ENCODE data around the gene ZBTB46. TPM values are rescaled to one million over a fixed set of nuclear protein-coding genes. Genes with fewer than 3 reads are reported as not detected.

Gene ZBTB46
- total RNA-seq, 2 experiments from 2014 or later: 0.67 to 1.3 TPM

DNA sequence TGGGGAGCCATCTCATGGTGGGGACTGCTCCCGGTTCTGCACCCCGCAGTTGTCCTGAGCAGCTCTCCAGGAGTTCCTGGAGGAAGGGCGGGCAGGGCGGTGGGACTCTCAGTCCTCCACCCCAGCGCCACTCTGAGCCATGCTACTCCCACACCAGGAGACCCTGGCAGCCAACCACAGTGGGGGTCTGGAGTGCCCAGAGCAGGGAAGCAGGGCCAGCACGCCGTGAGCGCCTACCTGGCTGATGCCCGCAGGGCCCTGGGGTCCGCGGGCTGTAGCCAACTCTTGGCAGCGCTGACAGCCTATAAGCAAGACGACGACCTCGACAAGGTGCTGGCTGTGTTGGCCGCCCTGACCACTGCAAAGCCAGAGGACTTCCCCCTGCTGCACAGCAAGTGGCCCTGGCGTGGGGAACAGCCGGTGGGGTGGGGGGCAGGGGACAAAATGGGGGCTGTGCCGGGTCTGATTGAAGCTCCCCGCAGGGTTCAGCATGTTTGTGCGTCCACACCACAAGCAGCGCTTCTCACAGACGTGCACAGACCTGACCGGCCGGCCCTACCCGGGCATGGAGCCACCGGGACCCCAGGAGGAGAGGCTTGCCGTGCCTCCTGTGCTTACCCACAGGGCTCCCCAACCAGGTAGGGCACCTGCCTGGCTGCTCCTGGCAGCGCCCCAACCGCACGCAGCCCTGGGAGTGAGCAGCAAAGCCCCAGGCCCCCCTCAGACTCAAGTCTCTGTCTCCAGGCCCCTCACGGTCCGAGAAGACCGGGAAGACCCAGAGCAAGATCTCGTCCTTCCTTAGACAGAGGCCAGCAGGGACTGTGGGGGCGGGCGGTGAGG is 136.3 kb downstream of the ZBTB46 start:
- H3K9me3 ChIP-seq (ENCODE audit: low read length): no peaks in the 10 kb centered on the region
- no peaks in the 10 kb centered on the region for H4K20me1 ChIP-seq (ENCODE audit: insufficient read depth, low read length)
- H3K9me2 ChIP-seq (ENCODE audit: insufficient read depth, low read length): no peaks in the 10 kb centered on the region
- ChIA-PET CTCF (ENCODE audit: unreplicated experiment) (interaction anchor here (0.5 kb wide), 1 partner anchor 31 kb away, joined by 4 read pairs; no protein-coding TSS in a partner anchor), POLR2A (interaction anchor here (1.0 kb wide), 1 partner anchor 169 kb away, joined by 4 read pairs; no protein-coding TSS in a partner anchor)
- H3K4me2 ChIP-seq (ENCODE audit: low read length): no peak overlapping the region
- peaks cover 29% of the 10 kb centered on the region for H3K36me3 ChIP-seq (ENCODE audit: insufficient read depth, low read length)
- H2AFZ ChIP-seq (ENCODE audit: low read length): no peak overlapping the region
- no TSS peak for BruUV-seq (replicated peaks)
- TF ChIP-seq EZH2phosphoT487 (IDR thresholded peaks at IDR 0.05; ENCODE audit: borderline replicate concordance, low read depth, low read length): no peak
- TF ChIP-seq, protein P1, sequence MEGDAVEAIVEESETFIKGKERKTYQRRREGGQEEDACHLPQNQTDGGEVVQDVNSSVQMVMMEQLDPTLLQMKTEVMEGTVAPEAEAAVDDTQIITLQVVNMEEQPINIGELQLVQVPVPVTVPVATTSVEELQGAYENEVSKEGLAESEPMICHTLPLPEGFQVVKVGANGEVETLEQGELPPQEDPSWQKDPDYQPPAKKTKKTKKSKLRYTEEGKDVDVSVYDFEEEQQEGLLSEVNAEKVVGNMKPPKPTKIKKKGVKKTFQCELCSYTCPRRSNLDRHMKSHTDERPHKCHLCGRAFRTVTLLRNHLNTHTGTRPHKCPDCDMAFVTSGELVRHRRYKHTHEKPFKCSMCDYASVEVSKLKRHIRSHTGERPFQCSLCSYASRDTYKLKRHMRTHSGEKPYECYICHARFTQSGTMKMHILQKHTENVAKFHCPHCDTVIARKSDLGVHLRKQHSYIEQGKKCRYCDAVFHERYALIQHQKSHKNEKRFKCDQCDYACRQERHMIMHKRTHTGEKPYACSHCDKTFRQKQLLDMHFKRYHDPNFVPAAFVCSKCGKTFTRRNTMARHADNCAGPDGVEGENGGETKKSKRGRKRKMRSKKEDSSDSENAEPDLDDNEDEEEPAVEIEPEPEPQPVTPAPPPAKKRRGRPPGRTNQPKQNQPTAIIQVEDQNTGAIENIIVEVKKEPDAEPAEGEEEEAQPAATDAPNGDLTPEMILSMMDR (conservative IDR thresholded peaks at IDR 0.05; ENCODE audit: low read length): no peak
- no peak for DNase-seq (ENCODE audit: low spot score)
- intact Hi-C loops (cut with micrococcal nuclease; ENCODE audit: unreplicated experiment): no loop called here
- no peak overlapping the region for H3K27ac ChIP-seq (ENCODE audit: low read depth, low read length, poor library complexity, severe bottlenecking)
- no peaks in the 10 kb centered on the region for H3K79me2 ChIP-seq (ENCODE audit: insufficient read depth, low read depth, low read length)
- H3K4me1 ChIP-seq (ENCODE audit: insufficient read depth, low read length, poor library complexity, severe bottlenecking): peaks cover 9% of the 10 kb centered on the region
- H3K4me3 ChIP-seq (ENCODE audit: low read depth, low read length, poor library complexity, severe bottlenecking): no peak overlapping the region

DNA sequence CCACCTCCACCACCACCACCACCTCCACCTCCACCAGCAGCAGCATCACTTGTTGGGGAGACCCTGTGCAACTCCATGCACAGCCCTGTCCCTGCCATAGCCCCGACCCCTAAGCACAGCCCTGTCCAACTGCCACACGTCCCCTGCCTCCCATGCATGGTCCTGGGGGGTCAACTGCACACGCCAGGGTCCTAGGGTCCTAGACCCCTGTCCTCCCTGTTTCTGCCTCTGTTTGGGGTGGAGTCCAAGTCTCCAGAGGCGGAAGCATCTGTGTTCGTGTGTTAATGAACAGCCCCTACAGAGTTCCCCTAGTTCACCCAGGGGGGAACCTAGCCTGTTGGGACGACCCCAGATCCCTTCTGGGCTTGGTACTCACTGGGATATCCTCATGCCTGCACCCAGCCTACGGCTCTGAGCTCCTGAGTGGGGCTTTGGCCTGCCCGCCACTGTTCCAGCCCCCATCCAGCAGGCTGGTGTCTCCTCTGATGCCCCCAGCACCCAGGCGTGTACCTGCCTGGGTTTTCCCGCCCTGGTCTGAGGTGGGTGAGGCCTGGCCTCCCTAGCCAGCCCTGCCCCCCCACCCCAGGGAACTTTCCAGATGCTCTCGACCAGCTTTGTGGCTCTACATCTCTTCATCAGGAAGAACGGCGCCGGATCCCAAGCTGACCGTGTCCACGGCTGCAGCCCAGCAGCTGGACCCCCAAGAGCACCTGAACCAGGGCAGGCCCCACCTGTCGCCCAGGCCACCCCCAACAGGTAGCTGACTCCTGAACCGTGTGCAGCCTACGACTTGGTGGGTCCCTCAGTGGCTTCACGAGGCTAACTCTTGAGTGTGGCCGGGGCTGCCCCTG is 137.1 kb downstream of the ZBTB46 start:
- H2AFZ ChIP-seq (ENCODE audit: low read length): no peak overlapping the region
- DNase-seq (ENCODE audit: low spot score): no peak
- peaks cover 1% of the 10 kb centered on the region for H3K4me1 ChIP-seq (ENCODE audit: insufficient read depth, low read length, poor library complexity, severe bottlenecking)
- H3K4me2 ChIP-seq (ENCODE audit: low read length): no peak overlapping the region
- POLR2A ChIA-PET: interaction anchor here (1.0 kb wide), 1 partner anchor 170 kb away, joined by 4 read pairs; no protein-coding TSS in a partner anchor
- no peaks in the 10 kb centered on the region for H3K9me3 ChIP-seq (ENCODE audit: low read length)
- no peaks in the 10 kb centered on the region for H4K20me1 ChIP-seq (ENCODE audit: insufficient read depth, low read length)
- H3K79me2 ChIP-seq (ENCODE audit: insufficient read depth, low read depth, low read length): no peaks in the 10 kb centered on the region
- H3K4me3 ChIP-seq (ENCODE audit: low read depth, low read length, poor library complexity, severe bottlenecking): no peak overlapping the region
- H3K27ac ChIP-seq (ENCODE audit: low read depth, low read length, poor library complexity, severe bottlenecking): no peak overlapping the region
- H3K9me2 ChIP-seq (ENCODE audit: insufficient read depth, low read length): no peaks in the 10 kb centered on the region
- CTCF ChIA-PET (ENCODE audit: unreplicated experiment): interaction anchor here (0.5 kb wide), 1 partner anchor 32 kb away, joined by 4 read pairs; no protein-coding TSS in a partner anchor
- peaks cover 26% of the 10 kb centered on the region for H3K36me3 ChIP-seq (ENCODE audit: insufficient read depth, low read length)
- BruUV-seq (replicated peaks): no TSS peak
- intact Hi-C loops (cut with micrococcal nuclease; ENCODE audit: unreplicated experiment): no loop called here
- TF ChIP-seq, protein P1 (conservative IDR thresholded peaks at IDR 0.05; ENCODE audit: low read length): no peak
- TF ChIP-seq EZH2phosphoT487 (IDR thresholded peaks at IDR 0.05; ENCODE audit: borderline replicate concordance, low read depth, low read length): no peak

Small RNA genes lying within 50 kb of the gene (small RNA-seq; reads per million reads assigned to genes)
- gene LIME1: not detected
- not detected for gene TNFRSF6B

Other genes with a start within 250 kb of the ZBTB46 start
- gene GMEB2, start 204.2 kb downstream of the ZBTB46 start, total RNA-seq (2014; rRNA removed; shearing (Covaris generic)): 14.3 and 15.6 TPM in 2 replicates
- gene GMEB2, start 204.2 kb downstream of the ZBTB46 start, total RNA-seq (2022): 15.0 and 15.6 TPM in 2 replicates
- gene STMN3, start 177.8 kb downstream of the ZBTB46 start, total RNA-seq (2014; rRNA removed; shearing (Covaris generic)): 4.0 and 6.7 TPM in 2 replicates
- gene STMN3, start 177.8 kb downstream of the ZBTB46 start, total RNA-seq (2022): 6.7 and 7.5 TPM in 2 replicates
- gene RTEL1, start 173.0 kb downstream of the ZBTB46 start, total RNA-seq (2014; rRNA removed; shearing (Covaris generic)): 20.0 and 22.5 TPM in 2 replicates
- gene RTEL1, start 173.0 kb downstream of the ZBTB46 start, total RNA-seq (2022): 47.2 and 55.0 TPM in 2 replicates
- 1.4 and 6.6 TPM in 2 replicates for gene TNFRSF6B, start 134.6 kb downstream of the ZBTB46 start, total RNA-seq (2014; rRNA removed; shearing (Covaris generic))
- 1.0 TPM in 1 of 2 replicates, not detected in the other for gene TNFRSF6B, start 134.6 kb downstream of the ZBTB46 start, total RNA-seq (2022)
- gene ARFRP1, start 123.3 kb downstream of the ZBTB46 start, total RNA-seq (2014; rRNA removed; shearing (Covaris generic)): 47.9 and 53.3 TPM in 2 replicates
- 82.1 and 85.6 TPM in 2 replicates for gene ARFRP1, start 123.3 kb downstream of the ZBTB46 start, total RNA-seq (2022)
- 43.1 and 43.9 TPM in 2 replicates for gene ZGPAT, start 123.2 kb downstream of the ZBTB46 start, total RNA-seq (2014; rRNA removed; shearing (Covaris generic))
- gene ZGPAT, start 123.2 kb downstream of the ZBTB46 start, total RNA-seq (2022): 50.8 and 55.4 TPM in 2 replicates
- 66.3 and 76.4 TPM in 2 replicates for gene LIME1, start 94.6 kb downstream of the ZBTB46 start, total RNA-seq (2014; rRNA removed; shearing (Covaris generic))
- gene LIME1, start 94.6 kb downstream of the ZBTB46 start, total RNA-seq (2022): 67.9 and 75.6 TPM in 2 replicates
- 69.8 and 77.9 TPM in 2 replicates for gene SLC2A4RG, start 91.5 kb downstream of the ZBTB46 start, total RNA-seq (2014; rRNA removed; shearing (Covaris generic))
- gene SLC2A4RG, start 91.5 kb downstream of the ZBTB46 start, total RNA-seq (2022): 110 and 113 TPM in 2 replicates
- gene ABHD16B, start 30.2 kb upstream of the ZBTB46 start, total RNA-seq (2014; rRNA removed; shearing (Covaris generic)): not detected in 2 replicates
- gene ABHD16B, start 30.2 kb upstream of the ZBTB46 start, total RNA-seq (2022): 0.29 TPM in 1 of 2 replicates, not detected in the other
- gene TPD52L2, start 34.0 kb upstream of the ZBTB46 start, total RNA-seq (2014; rRNA removed; shearing (Covaris generic)): 27.2 and 28.6 TPM in 2 replicates
- 47.0 and 51.0 TPM in 2 replicates for gene TPD52L2, start 34.0 kb upstream of the ZBTB46 start, total RNA-seq (2022)
- 23.5 and 27.7 TPM in 2 replicates for gene DNAJC5, start 63.9 kb upstream of the ZBTB46 start, total RNA-seq (2014; rRNA removed; shearing (Covaris generic))
- gene DNAJC5, start 63.9 kb upstream of the ZBTB46 start, total RNA-seq (2022): 24.1 and 27.5 TPM in 2 replicates
- gene UCKL1, start 125.2 kb upstream of the ZBTB46 start, total RNA-seq (2014; rRNA removed; shearing (Covaris generic)): 19.8 and 25.6 TPM in 2 replicates
- gene UCKL1, start 125.2 kb upstream of the ZBTB46 start, total RNA-seq (2022): 42.6 and 43.0 TPM in 2 replicates
- 5.6 and 7.2 TPM in 2 replicates for gene ZNF512B, start 138.7 kb upstream of the ZBTB46 start, total RNA-seq (2014; rRNA removed; shearing (Covaris generic))
- gene ZNF512B, start 138.7 kb upstream of the ZBTB46 start, total RNA-seq (2022): 13.6 and 14.3 TPM in 2 replicates
- 3.1 and 12.0 TPM in 2 replicates for gene SAMD10, start 148.4 kb upstream of the ZBTB46 start, total RNA-seq (2014; rRNA removed; shearing (Covaris generic))
- 11.9 and 13.3 TPM in 2 replicates for gene SAMD10, start 148.4 kb upstream of the ZBTB46 start, total RNA-seq (2022)
- 45.1 and 61.5 TPM in 2 replicates for gene PRPF6, start 149.9 kb upstream of the ZBTB46 start, total RNA-seq (2014; rRNA removed; shearing (Covaris generic))
- gene PRPF6, start 149.9 kb upstream of the ZBTB46 start, total RNA-seq (2022): 70.4 and 73.7 TPM in 2 replicates
- gene C20orf204, start 204.9 kb upstream of the ZBTB46 start, total RNA-seq (2014; rRNA removed; shearing (Covaris generic)): 2.0 and 3.5 TPM in 2 replicates
- gene C20orf204, start 204.9 kb upstream of the ZBTB46 start, total RNA-seq (2022): 5.9 and 6.7 TPM in 2 replicates
- not detected in 2 replicates for gene SOX18, start 218.4 kb upstream of the ZBTB46 start, total RNA-seq (2014; rRNA removed; shearing (Covaris generic))
- not detected in 2 replicates for gene SOX18, start 218.4 kb upstream of the ZBTB46 start, total RNA-seq (2022)
- gene TCEA2, start 231.9 kb upstream of the ZBTB46 start, total RNA-seq (2014; rRNA removed; shearing (Covaris generic)): 36.4 and 37.5 TPM in 2 replicates
- gene TCEA2, start 231.9 kb upstream of the ZBTB46 start, total RNA-seq (2022): 71.2 and 72.3 TPM in 2 replicates
- 85.5 and 106 TPM in 2 replicates for gene RGS19, start 248.3 kb upstream of the ZBTB46 start, total RNA-seq (2014; rRNA removed; shearing (Covaris generic))
- 63.5 and 69.4 TPM in 2 replicates for gene RGS19, start 248.3 kb upstream of the ZBTB46 start, total RNA-seq (2022)
- gene OPRL1, start 248.8 kb upstream of the ZBTB46 start, total RNA-seq (2014; rRNA removed; shearing (Covaris generic)): 4.8 and 6.4 TPM in 2 replicates
- gene OPRL1, start 248.8 kb upstream of the ZBTB46 start, total RNA-seq (2022): 6.1 and 7.6 TPM in 2 replicates

Measured in OCI-LY7 (cell line).